GM21717 (cell line): ENCODE results near the gene AQP12B.
"Not testable (repeated sequence)": the region's sequence is repeated elsewhere in the genome, so short reads cannot be mapped to it uniquely, and the experiment has no call there.

ENCODE experiments used
- ATAC-seq: cut with Tn5 transposase; IDR thresholded peaks from one replicate; pipeline ENCODE4 v1.9.1; 2021; ENCODE audit warnings: mild to moderate bottlenecking, moderate library complexity; ENCODE audit not compliant: unreplicated experiment

AQP12B gene

GRCh38 chr2:240685771-240686371 lies 3.2 kb upstream of the AQP12B start:
- no peak for ATAC-seq

GRCh38 chr2:240683980-240684728 lies 1.5 kb upstream of the AQP12B start:
- ATAC-seq, result not testable (repeated sequence)

- ATAC-seq, result not testable (repeated sequence)
Measured at GRCh38 chr2:240683329-240683979, 769 bp upstream of the AQP12B start.

- ATAC-seq, result not testable (repeated sequence)
Measured at GRCh38 chr2:240680185-240680584, 2.5 kb downstream of the AQP12B start.

- ATAC-seq, result not testable (repeated sequence)
Measured at GRCh38 chr2:240678909-240679308, 3.8 kb downstream of the AQP12B start.

- not testable (repeated sequence) for ATAC-seq
Measured at GRCh38 chr2:240678043-240678442, 4.6 kb downstream of the AQP12B start.

- ATAC-seq, result not testable (repeated sequence)
Measured at GRCh38 chr2:240675345-240675744, 7.3 kb downstream of the AQP12B start.

- ATAC-seq, result not testable (repeated sequence)
Measured at GRCh38 chr2:240674461-240675184, 8.1 kb downstream of the AQP12B start.

- ATAC-seq, result no peak
Measured at GRCh38 chr2:240672701-240673190, 9.9 kb downstream of the AQP12B start.

GRCh38 chr2:240672076-240672700 lies 10.5 kb downstream of the AQP12B start:
- ATAC-seq, result no peak

GRCh38 chr2:240670950-240671349 lies 11.7 kb downstream of the AQP12B start:
- ATAC-seq, result no peak

- ATAC-seq, result no peak
Measured at GRCh38 chr2:240670402-240670801, 12.3 kb downstream of the AQP12B start.

GRCh38 chr2:240664622-240665021 lies 18.1 kb downstream of the AQP12B start:
- ATAC-seq, result no peak

GRCh38 chr2:240663546-240664190 lies 19.0 kb downstream of the AQP12B start:
- no peak for ATAC-seq

GRCh38 chr2:240662681-240663080 lies 20.0 kb downstream of the AQP12B start:
- ATAC-seq, result no peak

GRCh38 chr2:240659883-240660282 lies 22.8 kb downstream of the AQP12B start:
- not testable (repeated sequence) for ATAC-seq

GRCh38 chr2:240655931-240656886 lies 26.5 kb downstream of the AQP12B start:
- ATAC-seq, result no peak

GRCh38 chr2:240651185-240651584 lies 31.5 kb downstream of the AQP12B start:
- no peak for ATAC-seq
